GM19193 (cell line): Measurements from ENCODE around the gene GNAI3.

ENCODE experiments used
- POLR2A ChIP-seq: IDR thresholded peaks from 4 replicates; pipeline ENCODE4 v1.6.1; 2011; ENCODE audit not compliant: insufficient read depth, insufficient read length; ENCODE audit errors: extremely low read depth

Gene GNAI3

DNA sequence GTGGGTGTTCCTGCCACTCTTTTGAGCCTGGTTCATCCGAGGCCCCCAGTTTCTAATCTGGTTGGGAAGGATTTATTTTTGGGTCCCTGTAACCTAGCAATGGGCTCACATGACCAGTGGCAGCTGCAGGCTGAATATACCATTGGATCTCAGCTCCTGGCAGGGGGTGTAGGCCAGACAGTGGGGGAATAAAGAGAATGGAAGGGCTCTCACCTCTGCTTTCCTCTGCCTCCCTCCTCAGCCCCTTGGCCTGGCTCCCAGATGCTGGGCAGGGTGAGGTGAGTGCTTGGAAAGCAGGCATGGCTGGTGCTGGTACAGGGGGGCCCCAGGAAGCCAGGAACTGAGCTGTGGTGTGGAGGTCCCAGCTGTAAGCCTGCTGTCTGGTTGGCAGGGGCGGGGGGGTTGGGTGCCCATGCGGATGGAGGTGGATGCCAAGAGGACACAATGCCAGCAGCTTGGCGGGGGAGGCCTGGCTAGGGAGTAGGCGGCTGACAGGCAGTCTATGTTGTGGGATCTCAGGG, 12.4 kb upstream of the GNAI3 start:
- no peak for TF ChIP-seq POLR2A

DNA sequence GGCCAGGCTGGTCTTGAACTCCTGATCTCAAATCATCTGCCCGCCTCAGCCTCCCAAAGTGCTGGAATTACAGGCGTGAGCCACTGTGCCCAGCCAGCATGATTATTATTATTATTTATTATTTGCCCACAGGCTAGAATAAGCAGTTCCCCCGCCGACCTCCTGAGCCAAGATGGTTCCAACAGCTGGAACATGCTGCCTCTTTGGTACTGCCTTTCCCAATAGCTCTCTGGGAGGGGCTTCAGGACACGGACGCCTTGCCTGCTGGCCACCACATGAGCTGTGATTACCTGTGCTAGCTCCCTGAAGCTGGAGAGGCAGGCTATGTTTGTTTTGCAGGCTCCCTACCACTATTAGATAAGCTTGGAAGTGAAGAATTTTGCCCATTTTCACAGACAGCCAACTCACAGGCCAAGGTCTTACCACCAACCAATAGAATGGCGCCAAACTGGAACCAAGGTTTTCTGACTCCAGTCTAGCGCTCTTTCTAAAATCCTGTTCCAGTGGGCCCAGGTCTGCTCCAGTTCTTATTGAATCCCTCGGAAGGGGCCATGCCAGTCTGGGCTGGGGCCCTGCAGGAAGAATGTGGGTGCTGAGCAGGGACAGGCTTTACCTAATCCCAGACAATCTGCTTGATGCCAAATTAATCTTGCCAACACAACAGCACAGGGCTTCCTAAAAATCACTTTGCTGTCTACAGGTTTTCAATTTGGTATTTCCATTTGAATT, 10.8 kb upstream of the GNAI3 start:
- TF ChIP-seq POLR2A, result no peak

DNA sequence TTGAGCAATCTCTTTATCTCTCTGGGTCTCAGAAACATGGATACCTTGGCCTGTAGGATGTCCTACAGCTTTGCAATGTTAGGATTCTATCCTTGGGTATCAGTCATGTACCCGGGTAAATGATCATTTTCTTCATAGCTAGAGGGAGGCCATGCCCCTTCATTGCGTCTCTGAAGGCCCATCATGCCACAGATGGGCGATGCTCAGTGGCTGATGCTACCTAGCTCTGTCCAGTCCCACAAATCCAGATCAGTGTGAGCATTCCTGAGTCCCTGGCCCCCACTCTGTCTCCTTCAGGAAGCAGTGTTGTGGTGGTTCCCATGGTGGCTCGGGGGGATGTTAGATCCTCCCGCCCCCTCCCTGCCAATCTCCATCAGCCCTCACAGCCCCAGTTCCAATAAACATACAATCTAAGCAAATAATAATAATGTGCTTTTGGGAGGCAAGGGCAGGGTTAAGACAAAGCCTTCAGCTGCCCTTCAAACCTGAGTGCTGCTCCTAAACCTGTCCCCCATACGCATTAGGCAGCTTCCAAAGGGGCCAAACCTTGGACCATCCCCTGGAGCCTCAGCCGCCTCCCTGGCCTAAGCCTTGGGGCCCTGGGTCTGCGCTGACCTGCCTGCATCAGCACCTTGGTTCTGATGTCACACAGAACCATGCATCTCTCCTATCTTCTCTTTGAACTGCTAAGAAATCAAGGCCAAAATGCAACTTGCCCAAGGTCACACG, 9.4 kb upstream of the GNAI3 start:
- no peak for TF ChIP-seq POLR2A

DNA sequence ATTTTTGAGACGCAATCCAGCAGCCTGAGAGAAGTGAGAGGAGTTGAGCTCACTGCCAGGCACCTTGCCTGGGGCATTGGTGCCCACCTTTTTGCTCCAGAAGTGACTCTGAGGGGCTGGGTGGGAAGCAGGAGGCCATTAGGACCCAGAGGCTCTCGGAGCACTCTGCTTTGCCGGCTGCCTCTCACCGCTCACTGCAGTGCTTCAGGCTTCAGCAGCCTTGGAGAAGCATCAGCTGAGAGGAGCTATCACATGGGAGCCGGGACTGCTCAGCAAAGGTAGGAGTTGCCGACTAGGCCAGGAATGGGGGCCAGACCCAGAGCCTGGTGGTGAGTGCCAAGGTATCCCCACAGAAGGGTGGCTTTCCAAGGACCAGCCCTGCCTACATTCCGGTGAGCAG, 8.7 kb upstream of the GNAI3 start, which contains the start of gene GPR61:
GPR61 (plus strand) TSS at position 197 of the 400 bp plus-strand sequence. CDS start 3,151 bp downstream, outside the sequence.
- no peak for TF ChIP-seq POLR2A

- TF ChIP-seq POLR2A, result no peak
Observed at GRCh38 chr1:109541102-109541501, 7.3 kb upstream of the GNAI3 start.

- no peak for TF ChIP-seq POLR2A
Observed at GRCh38 chr1:109542657-109543056, 5.8 kb upstream of the GNAI3 start.

DNA sequence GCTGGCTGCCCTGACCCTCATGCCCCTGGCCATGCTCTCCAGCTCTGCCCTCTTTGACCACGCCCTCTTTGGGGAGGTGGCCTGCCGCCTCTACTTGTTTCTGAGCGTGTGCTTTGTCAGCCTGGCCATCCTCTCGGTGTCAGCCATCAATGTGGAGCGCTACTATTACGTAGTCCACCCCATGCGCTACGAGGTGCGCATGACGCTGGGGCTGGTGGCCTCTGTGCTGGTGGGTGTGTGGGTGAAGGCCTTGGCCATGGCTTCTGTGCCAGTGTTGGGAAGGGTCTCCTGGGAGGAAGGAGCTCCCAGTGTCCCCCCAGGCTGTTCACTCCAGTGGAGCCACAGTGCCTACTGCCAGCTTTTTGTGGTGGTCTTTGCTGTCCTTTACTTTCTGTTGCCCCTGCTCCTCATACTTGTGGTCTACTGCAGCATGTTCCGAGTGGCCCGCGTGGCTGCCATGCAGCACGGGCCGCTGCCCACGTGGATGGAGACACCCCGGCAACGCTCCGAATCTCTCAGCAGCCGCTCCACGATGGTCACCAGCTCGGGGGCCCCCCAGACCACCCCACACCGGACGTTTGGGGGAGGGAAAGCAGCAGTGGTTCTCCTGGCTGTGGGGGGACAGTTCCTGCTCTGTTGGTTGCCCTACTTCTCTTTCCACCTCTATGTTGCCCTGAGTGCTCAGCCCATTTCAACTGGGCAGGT, 5.0 kb upstream of the GNAI3 start:
- TF ChIP-seq POLR2A, result no peak

- TF ChIP-seq POLR2A, result no peak
Observed at GRCh38 chr1:109543988-109544735, 4.3 kb upstream of the GNAI3 start.

- no peak for TF ChIP-seq POLR2A
Observed at GRCh38 chr1:109546311-109547109, 1.9 kb upstream of the GNAI3 start.

DNA sequence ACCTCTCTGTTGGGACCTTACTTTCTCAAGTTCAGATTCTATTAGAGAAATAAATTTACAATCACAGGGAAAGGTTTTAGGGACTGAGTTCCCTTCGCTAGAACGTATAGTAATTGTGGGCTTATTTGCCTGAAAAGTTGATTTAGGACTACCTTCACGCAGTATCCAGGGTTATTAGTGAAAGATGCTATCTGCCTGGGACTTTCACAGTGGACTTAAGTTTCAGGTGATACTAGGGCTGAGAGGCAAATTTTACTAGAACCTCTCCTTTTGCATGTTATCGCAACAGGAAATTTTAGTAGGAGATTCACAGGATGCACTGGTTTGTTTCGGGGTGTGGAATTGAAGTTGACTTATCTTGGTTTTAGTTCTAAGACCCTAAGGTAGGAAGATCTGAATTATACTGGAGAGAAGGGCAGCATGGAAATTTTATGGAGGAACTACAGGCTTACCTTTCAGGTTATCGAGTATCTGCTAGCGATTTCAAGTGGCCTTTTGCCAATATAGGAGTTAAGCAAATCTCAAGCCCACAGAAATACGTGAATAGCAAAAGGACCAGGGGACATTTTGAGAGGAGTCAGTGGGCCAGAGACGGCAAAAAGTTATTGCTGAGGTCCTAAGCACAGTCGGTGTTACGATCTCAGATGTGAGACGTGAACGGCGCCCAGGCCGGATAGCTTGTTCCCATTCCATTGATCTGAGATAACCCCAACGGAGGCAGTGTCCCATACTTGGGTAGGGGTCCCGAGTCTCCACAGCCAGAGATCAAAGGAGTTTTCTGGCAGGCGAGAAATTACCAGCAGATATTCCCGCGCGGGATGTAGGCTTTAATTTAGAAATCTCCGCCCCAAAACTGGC, 723 bp upstream of the GNAI3 start:
- no peak for TF ChIP-seq POLR2A

GRCh38 chr1:109556563-109556962, 8.1 kb downstream of the GNAI3 start:
- TF ChIP-seq POLR2A, result no peak

DNA sequence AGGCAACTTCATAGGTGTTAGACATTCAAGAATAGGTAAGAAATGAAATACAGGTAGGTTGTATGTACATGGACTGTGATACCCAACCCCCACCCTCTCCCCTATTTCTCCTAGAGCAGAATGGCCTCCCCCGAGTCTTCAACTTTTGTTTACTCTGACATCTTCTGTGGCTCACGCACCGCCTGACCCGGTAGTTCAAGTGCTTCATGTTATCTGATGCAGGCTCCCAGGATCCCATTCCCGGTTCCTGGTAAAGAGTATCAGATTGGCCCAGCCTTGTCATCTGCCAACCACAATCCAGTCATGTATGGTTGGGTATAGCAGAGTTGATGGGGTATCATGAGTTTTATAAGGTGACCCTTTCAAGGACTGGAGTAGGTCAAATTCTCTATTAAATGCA, 9.1 kb downstream of the GNAI3 start:
- no peak for TF ChIP-seq POLR2A

- TF ChIP-seq POLR2A, result no peak
Observed at GRCh38 chr1:109559995-109560394, 11.6 kb downstream of the GNAI3 start.
